ENCODE measurements around the gene ITM2B.

- no peak for TF ChIP-seq CTCF (IDR thresholded peaks at IDR 0.05)
- no peak for TF ChIP-seq POLR2A (IDR thresholded peaks at IDR 0.05)
These were observed 12.4 kb upstream of the ITM2B start for GRCh38 chr13:48220592-48220980.
